Measurements from ENCODE around the gene BRD3.

- no peak for TF ChIP-seq CTCF (conservative IDR thresholded peaks at IDR 0.05; ENCODE audit: low read length)
- no peak for TF ChIP-seq EZH2phosphoT487 (IDR thresholded peaks at IDR 0.05; ENCODE audit: borderline replicate concordance)
Measured at GRCh38 chr9:134058716-134059115, 9.1 kb downstream of the BRD3 start.
